Spleen (tissue), 11 donors: ENCODE measurements around the gene COL6A3. TPM values are rescaled to one million over a fixed set of nuclear protein-coding genes. Genes with fewer than 3 reads are reported as not detected.
A peak's percentile ranks its signal among the peaks of the same experiment; 100 is the strongest.
"Not testable (repeated sequence)": the region's sequence is repeated elsewhere in the genome, so short reads cannot be mapped to it uniquely, and the experiment has no call there.

Source experiments
- DNase-seq: peaks from one replicate; pipeline ENCODE4 v3.0.0-alpha.2; 2020
- H3K27ac ChIP-seq, 8 donors: fragments of 200-600 bp; sonication (generic) in 7 of 8; 1 replicate in 4 of 8; 2 replicates in 4 of 8; pipeline versions ENCODE4 v1.5.0 to v1.8.0; 2016 to 2021; ENCODE audit warnings: inconsistent platforms in 4 of 8, mild to moderate bottlenecking in 4 of 8, moderate library complexity in 1 of 8
- H3K27me3 ChIP-seq, 7 donors: fragments of 200-600 bp; sonication (generic) in 6 of 7; replicated peaks in 1 of 7; 1 replicate in 4 of 7; 2 replicates in 3 of 7; pipeline versions ENCODE4 v1.5.0 to v1.8.0; 2016 to 2021; ENCODE audit warnings: inconsistent platforms in 3 of 7, mild to moderate bottlenecking in 1 of 7
- H3K36me3 ChIP-seq, 6 donors: fragments of 200-600 bp; sonication (generic) in 5 of 6; 1 replicate in 4 of 6; 2 replicates in 2 of 6; pipeline versions ENCODE4 v1.5.0 to v1.8.0; 2016 to 2021; ENCODE audit warnings: inconsistent platforms in 2 of 6
- H3K4me1 ChIP-seq, 6 donors: fragments of 200-600 bp; sonication (generic) in 5 of 6; 1 replicate in 3 of 6; 2 replicates in 3 of 6; pipeline versions ENCODE4 v1.5.0 to v1.8.0; 2016 to 2021; ENCODE audit warnings: inconsistent platforms in 3 of 6
- H3K4me3 ChIP-seq, 8 donors: fragments of 200-600 bp; sonication (generic) in 7 of 8; 1 replicate in 4 of 8; 2 replicates in 4 of 8; pipeline versions ENCODE4 v1.5.0 to v1.8.0; 2016 to 2021; ENCODE audit warnings: inconsistent platforms in 4 of 8, mild to moderate bottlenecking in 4 of 8, moderate library complexity in 2 of 8
- H3K9me3 ChIP-seq, 8 donors: fragments of 200-600 bp; sonication (generic) in 7 of 8; 1 replicate in 4 of 8; 2 replicates in 4 of 8; pipeline versions ENCODE4 v1.5.0 to v1.8.0; 2016 to 2021; ENCODE audit warnings: inconsistent platforms in 4 of 8
- CTCF ChIP-seq, 11 experiments: fragments of 200-600 bp in 7 of 11; fragments of 450-650 bp in 4 of 11; sonication (generic) in 4 of 11; IDR thresholded peaks in 8 of 11; conservative IDR thresholded peaks in 3 of 11; 1 replicate in 7 of 11; 2 replicates in 4 of 11; pipeline versions ENCODE4 v1.4.0 to v1.8.0; 2016 to 2021; ENCODE audit warnings: antibody characterized with exemption in 11 of 11, inconsistent platforms in 4 of 11, mild to moderate bottlenecking in 1 of 11
- POLR2A ChIP-seq, 3 donors: fragments of 450-650 bp; IDR thresholded peaks; one replicate each; pipeline ENCODE4 v1.5.1; 2017; ENCODE audit warnings: antibody characterized with exemption in 3 of 3, mild to moderate bottlenecking in 1 of 3
- POLR2AphosphoS5 ChIP-seq, 3 donors: sonication (generic); formaldehyde crosslinking; IDR thresholded peaks; one replicate each; pipeline ENCODE4 v1.5.1; 2017; ENCODE audit warnings: antibody characterized with exemption in 3 of 3
- WGBS, 5 donors: extraction: QIAGEN DNeasy Blood & Tissue Kit in 3 of 5; methylation state at CpG; one replicate each; pipeline versions ENCODE4 v1.1.5 to v1.1.7; 2013 to 2018; 5-methylcytosine and 5-hydroxymethylcytosine counted together
- intact Hi-C: fragments of 100-400 bp; cut with DNase I; formaldehyde crosslinking; loops from one replicate; pipeline ENCODE4 v1.15.0; 2023; ENCODE audit warnings: low total_unique reads
- polyA plus RNA-seq, 3 donors: library from polyadenylated mRNA; stranded (reverse); fragments of 200-250 nt; gene quantifications; one replicate each; pipeline ENCODE4 v1.2.1, GENCODE V29; 2013
- total RNA-seq, 7 donors: library from RNA; depleted of rRNA in 3 of 7; stranded (reverse); fragments of >200 nt in 3 of 7; fragmentation: NEBNext Ultra II Directional in 4 of 7; extraction: Animal tissue kit (Norgen Biotek cat#: 25700) in 4 of 7; gene quantifications; one replicate each; pipeline versions ENCODE4 v1.1.0 to v1.2.1, GENCODE V29; 2016 to 2021
- donor health status: healthy with polysubstance abuse.
- donor health status: DM: no; HTN: no; CAD: no; lungs with moderate emphysema.
- donor health status: DM: no; HTN: no; CAD: no.
- donor health status: Bipolar disorder and iron deficiency.
- donor health status: healthy.
- donor health status: DM: no; HTN: no; CAD: no.
- donor health status: DM: yes; HTN: yes; CAD: no.

Gene COL6A3
- total and polyA plus RNA-seq, 10 donors: 8.3 to 146 (median 65.4) TPM

GRCh38 chr2:237411092-237411601 is 2.8 kb downstream of the COL6A3 start:
- Histone ChIP-seq H3K4me3 (peak overlapping the region in 5 of 8 donors; percentile 3 to 55 (median 39)), H3K27ac (peak overlapping the region in 4 of 8 donors; percentile 14 to 67 (median 48)), H3K36me3 (no peaks in the 10 kb centered on the region), H3K4me1 (no peaks in the 10 kb centered on the region), H3K9me3 (no peaks in the 10 kb centered on the region), H3K27me3 (peaks cover 0 to 48% (median 11%) of the 10 kb centered on the region in 7 donors)
- DNase-seq: no peak
- WGBS, 5 donors: 78 to 88% (median 80%) methylated on average over 12 of the region's 12 CpGs
- intact Hi-C loops: no loop called here
- TF ChIP-seq POLR2AphosphoS5 (IDR thresholded peaks at IDR 0.05): no peak
- TF ChIP-seq CTCF (IDR thresholded peaks at IDR 0.05 in 8 of 11, conservative IDR thresholded peaks at IDR 0.05 in 3 of 11): no peak
- TF ChIP-seq POLR2A (IDR thresholded peaks at IDR 0.05): no peak

GRCh38 chr2:237409263-237409662 is 4.7 kb downstream of the COL6A3 start:
- WGBS, 5 donors: 80 to 93% (median 89%) methylated on average over 2 of the region's 2 CpGs
- intact Hi-C loops, H3K4me3 ChIP-seq: not testable (repeated sequence)

GRCh38 chr2:237408335-237409000 is 5.5 kb downstream of the COL6A3 start:
- no peaks in the 10 kb centered on the region for H3K36me3 ChIP-seq
- no peaks in the 10 kb centered on the region for H3K4me1 ChIP-seq
- intact Hi-C loops: no loop called here

More at GRCh38 chr2:237409263-237409662, 4.7 kb downstream of the COL6A3 start:
- not testable (repeated sequence) for H3K36me3 ChIP-seq, H3K9me3 ChIP-seq, DNase-seq, H3K4me1 ChIP-seq, H3K27ac ChIP-seq
- peaks cover 0 to 57% (median 11%) of the 10 kb centered on the region in 7 donors for H3K27me3 ChIP-seq

GRCh38 chr2:237407700-237408099 is 6.3 kb downstream of the COL6A3 start:
- DNase-seq: no peak
- intact Hi-C loops: no loop called here
- TF ChIP-seq CTCF (IDR thresholded peaks at IDR 0.05 in 8 of 11, conservative IDR thresholded peaks at IDR 0.05 in 3 of 11) (no peak), POLR2AphosphoS5 (IDR thresholded peaks at IDR 0.05) (no peak), POLR2A (IDR thresholded peaks at IDR 0.05) (no peak)
- peaks cover 0 to 41% (median 6%) of the 10 kb centered on the region in 7 donors for H3K27me3 ChIP-seq
- H3K9me3 ChIP-seq: no peaks in the 10 kb centered on the region
- H3K4me1 ChIP-seq: no peaks in the 10 kb centered on the region
- H3K27ac ChIP-seq: no peak overlapping the region
- no peak overlapping the region for H3K4me3 ChIP-seq
- H3K36me3 ChIP-seq: no peaks in the 10 kb centered on the region
- 80 to 93% (median 88%) methylated on average over 4 of the region's 4 CpGs for WGBS, 5 donors

More at GRCh38 chr2:237408335-237409000, 5.5 kb downstream of the COL6A3 start:
- no peaks in the 10 kb centered on the region for H3K9me3 ChIP-seq
- WGBS, 5 donors: 67 to 87% (median 80%) methylated on average over 8 of the region's 8 CpGs
- peaks cover 0 to 49% (median 10%) of the 10 kb centered on the region in 7 donors for H3K27me3 ChIP-seq
- DNase-seq: no peak
- H3K4me3 ChIP-seq: no peak overlapping the region
- no peak overlapping the region for H3K27ac ChIP-seq
- TF ChIP-seq POLR2A (IDR thresholded peaks at IDR 0.05) (no peak), CTCF (IDR thresholded peaks at IDR 0.05 in 8 of 11, conservative IDR thresholded peaks at IDR 0.05 in 3 of 11) (no peak), POLR2AphosphoS5 (IDR thresholded peaks at IDR 0.05) (no peak)
